A549 (cell line): ENCODE results near the gene CIB4.

Source experiments
- EP300 ChIP-seq, 2 experiments: fragments of >200 bp; sonication (Bioruptor Twin); formaldehyde crosslinking; IDR thresholded peaks; 2 replicates in 1 of 2; 3 replicates in 1 of 2; pipeline ENCODE4 v1.6.1; 2016 to 2017
- SREBF2 ChIP-seq: fragments of 450-650 bp; IDR thresholded peaks from 2 replicates; pipeline ENCODE4 v1.6.1; 2014; ENCODE audit warnings: mild to moderate bottlenecking, moderate library complexity
- TF ChIP-seq, protein P1 (sequence below): fragments of >200 bp; sonication (Bioruptor Twin); formaldehyde crosslinking; IDR thresholded peaks from 3 replicates; pipeline ENCODE4 v1.5.1; 2016

DNA sequence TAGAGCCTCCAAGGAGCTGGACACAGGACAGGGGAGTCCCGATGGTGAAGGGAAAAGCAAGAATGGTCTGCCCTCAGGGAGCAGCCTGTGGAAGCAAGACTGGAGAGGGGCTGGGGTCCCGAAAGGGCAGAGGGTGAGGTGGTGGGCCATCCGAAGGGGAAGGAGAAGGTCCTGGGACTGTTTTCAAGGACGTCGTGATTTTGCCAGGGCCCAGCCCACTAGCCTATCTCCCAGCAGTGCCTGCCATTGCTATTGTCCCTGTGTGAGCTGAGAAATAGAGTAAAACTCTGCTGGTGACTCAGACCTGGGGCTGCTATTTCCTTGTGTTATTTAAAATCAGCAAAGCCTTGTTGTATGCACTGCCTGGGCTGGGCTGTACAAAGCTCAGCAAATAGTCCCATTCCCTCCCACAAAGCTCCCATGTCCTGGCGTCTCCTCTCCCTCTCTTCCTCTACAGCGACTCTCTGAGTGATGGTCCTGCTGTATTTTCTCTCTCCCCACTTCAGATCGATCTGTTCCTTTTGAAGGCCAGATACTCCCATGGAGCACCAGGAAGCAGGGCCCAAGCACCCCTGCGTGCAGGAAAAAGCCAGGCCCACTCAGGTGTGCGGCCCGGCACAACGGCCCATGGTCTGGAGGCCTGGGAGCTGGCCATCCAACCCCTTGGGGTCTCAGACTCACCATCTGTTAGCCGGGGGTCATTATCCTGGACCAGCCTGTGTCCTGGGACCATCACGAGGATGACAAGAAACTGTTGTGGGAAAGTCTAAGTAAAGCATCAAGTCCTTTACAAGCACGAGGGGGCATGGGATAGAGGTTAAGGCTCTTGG, 98.3 kb downstream of the CIB4 start:
- TF ChIP-seq EP300 (IDR thresholded peaks at IDR 0.05), result no peak
- TF ChIP-seq, protein P1, sequence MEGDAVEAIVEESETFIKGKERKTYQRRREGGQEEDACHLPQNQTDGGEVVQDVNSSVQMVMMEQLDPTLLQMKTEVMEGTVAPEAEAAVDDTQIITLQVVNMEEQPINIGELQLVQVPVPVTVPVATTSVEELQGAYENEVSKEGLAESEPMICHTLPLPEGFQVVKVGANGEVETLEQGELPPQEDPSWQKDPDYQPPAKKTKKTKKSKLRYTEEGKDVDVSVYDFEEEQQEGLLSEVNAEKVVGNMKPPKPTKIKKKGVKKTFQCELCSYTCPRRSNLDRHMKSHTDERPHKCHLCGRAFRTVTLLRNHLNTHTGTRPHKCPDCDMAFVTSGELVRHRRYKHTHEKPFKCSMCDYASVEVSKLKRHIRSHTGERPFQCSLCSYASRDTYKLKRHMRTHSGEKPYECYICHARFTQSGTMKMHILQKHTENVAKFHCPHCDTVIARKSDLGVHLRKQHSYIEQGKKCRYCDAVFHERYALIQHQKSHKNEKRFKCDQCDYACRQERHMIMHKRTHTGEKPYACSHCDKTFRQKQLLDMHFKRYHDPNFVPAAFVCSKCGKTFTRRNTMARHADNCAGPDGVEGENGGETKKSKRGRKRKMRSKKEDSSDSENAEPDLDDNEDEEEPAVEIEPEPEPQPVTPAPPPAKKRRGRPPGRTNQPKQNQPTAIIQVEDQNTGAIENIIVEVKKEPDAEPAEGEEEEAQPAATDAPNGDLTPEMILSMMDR, result no peak
- no peak for TF ChIP-seq SREBF2
